Peyer's patch (tissue), 4 donors: ENCODE results near the gene ZFP36L2. TPM values are rescaled to one million over a fixed set of nuclear protein-coding genes. Genes with fewer than 3 reads are reported as not detected.
A peak's percentile ranks its signal among the peaks of the same experiment; 100 is the strongest.

ENCODE experiments used
- DNase-seq, 3 donors: peaks; one replicate each; pipeline ENCODE4 v3.0.0-alpha.2; 2017 to 2019
- H3K27ac ChIP-seq, 4 donors: fragments of 200-600 bp; sonication (generic); one replicate each; pipeline ENCODE4 v1.5.1; 2016 to 2019
- H3K27me3 ChIP-seq, 2 donors: fragments of 200-600 bp; sonication (generic); one replicate each; pipeline ENCODE4 v1.5.1; 2019
- H3K36me3 ChIP-seq, 3 donors: fragments of 200-600 bp; sonication (generic); one replicate each; pipeline ENCODE4 v1.5.1; 2016 to 2019
- H3K4me1 ChIP-seq, 4 donors: fragments of 200-600 bp; sonication (generic); one replicate each; pipeline ENCODE4 v1.5.1; 2016 to 2019
- H3K4me3 ChIP-seq, 4 donors: fragments of 200-600 bp; sonication (generic); 1 replicate in 3 of 4; 2 replicates in 1 of 4; pipeline ENCODE4 v1.5.1; 2016 to 2019; ENCODE audit warnings: mild to moderate bottlenecking in 1 of 4
- H3K9me3 ChIP-seq, 4 donors: fragments of 200-600 bp; sonication (generic); one replicate each; pipeline ENCODE4 v1.5.1; 2016 to 2019; ENCODE audit warnings: mild to moderate bottlenecking in 1 of 4
- POLR2A ChIP-seq, 2 donors: fragments of 450-650 bp; IDR thresholded peaks; one replicate each; pipeline ENCODE4 v1.5.1; 2017; ENCODE audit warnings: antibody characterized with exemption in 2 of 2, mild to moderate bottlenecking in 2 of 2, moderate library complexity in 2 of 2
- total RNA-seq, 4 donors: library from RNA; depleted of rRNA; stranded (reverse); fragments of >200 nt; gene quantifications; one replicate each; pipeline ENCODE4 v1.1.0, GENCODE V29; 2016
- TF ChIP-seq, protein P1 (sequence below), 6 experiments: fragments of 450-650 bp in 4 of 6; fragments of 200-600 bp in 2 of 6; sonication (generic) in 1 of 6; IDR thresholded peaks; one replicate each; pipeline ENCODE4 v1.5.1; 2017 to 2019; ENCODE audit warnings: antibody characterized with exemption in 6 of 6, mild to moderate bottlenecking in 3 of 6, moderate library complexity in 1 of 6

The ZFP36L2 gene
- total RNA-seq, 4 donors from 2014 or later: 90.4 to 227 (median 148) TPM

DNA sequence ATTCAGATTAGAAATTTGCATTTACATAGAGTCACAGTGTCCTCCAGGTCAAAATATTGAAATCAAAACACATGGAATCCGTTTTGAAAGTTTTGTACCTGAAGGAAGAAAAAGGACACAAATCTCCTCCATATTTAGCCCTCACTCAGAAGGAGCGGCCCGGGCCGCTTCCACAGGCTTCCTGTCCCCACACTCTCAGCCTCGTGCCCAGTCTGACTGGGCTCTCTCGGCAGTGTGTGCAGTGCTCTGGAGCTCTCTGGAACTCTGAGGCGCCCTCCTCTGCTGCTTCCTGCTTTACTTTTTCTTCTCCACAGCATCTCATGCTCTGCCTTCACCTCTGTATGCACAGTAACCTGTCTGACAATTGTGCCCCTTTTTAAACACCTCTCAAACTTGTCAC is 22.2 kb upstream of the ZFP36L2 start:
- TF ChIP-seq, protein P1, sequence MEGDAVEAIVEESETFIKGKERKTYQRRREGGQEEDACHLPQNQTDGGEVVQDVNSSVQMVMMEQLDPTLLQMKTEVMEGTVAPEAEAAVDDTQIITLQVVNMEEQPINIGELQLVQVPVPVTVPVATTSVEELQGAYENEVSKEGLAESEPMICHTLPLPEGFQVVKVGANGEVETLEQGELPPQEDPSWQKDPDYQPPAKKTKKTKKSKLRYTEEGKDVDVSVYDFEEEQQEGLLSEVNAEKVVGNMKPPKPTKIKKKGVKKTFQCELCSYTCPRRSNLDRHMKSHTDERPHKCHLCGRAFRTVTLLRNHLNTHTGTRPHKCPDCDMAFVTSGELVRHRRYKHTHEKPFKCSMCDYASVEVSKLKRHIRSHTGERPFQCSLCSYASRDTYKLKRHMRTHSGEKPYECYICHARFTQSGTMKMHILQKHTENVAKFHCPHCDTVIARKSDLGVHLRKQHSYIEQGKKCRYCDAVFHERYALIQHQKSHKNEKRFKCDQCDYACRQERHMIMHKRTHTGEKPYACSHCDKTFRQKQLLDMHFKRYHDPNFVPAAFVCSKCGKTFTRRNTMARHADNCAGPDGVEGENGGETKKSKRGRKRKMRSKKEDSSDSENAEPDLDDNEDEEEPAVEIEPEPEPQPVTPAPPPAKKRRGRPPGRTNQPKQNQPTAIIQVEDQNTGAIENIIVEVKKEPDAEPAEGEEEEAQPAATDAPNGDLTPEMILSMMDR (IDR thresholded peaks at IDR 0.05): no peak
- TF ChIP-seq POLR2A (IDR thresholded peaks at IDR 0.05): no peak
- no peaks in the 10 kb centered on the region for H3K36me3 ChIP-seq
- no peak overlapping the region for H3K27ac ChIP-seq
- H3K4me1 ChIP-seq: no peaks in the 10 kb centered on the region
- no peaks in the 10 kb centered on the region for H3K27me3 ChIP-seq
- H3K9me3 ChIP-seq: no peaks in the 10 kb centered on the region
- no peak overlapping the region for H3K4me3 ChIP-seq
- no peak for DNase-seq

DNA sequence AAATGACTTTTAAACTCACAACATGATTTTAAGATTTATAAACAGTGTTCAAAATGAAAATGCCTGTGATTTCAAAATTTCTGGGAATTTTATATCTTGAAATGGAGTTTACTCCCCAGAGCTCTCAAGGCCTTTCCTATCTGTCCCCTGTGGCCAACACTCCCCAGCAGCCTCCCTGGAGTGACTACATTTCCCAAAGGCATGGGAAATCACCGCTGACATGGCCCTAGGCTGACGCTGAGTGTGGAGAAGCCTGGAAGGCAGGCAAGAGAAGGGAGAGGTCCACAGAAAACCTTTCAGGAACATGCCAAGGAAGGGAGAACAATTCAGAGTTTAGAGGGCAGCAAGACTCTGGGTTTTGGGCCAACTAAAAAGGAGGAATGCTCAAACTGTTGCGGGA is 20.2 kb upstream of the ZFP36L2 start:
- no peak for TF ChIP-seq POLR2A (IDR thresholded peaks at IDR 0.05)
- TF ChIP-seq, protein P1 (IDR thresholded peaks at IDR 0.05): no peak
- no peak for DNase-seq
- no peak overlapping the region for H3K4me3 ChIP-seq
- no peak overlapping the region for H3K27ac ChIP-seq
- no peaks in the 10 kb centered on the region for H3K27me3 ChIP-seq
- no peaks in the 10 kb centered on the region for H3K36me3 ChIP-seq
- H3K9me3 ChIP-seq: no peaks in the 10 kb centered on the region
- H3K4me1 ChIP-seq: no peaks in the 10 kb centered on the region

DNA sequence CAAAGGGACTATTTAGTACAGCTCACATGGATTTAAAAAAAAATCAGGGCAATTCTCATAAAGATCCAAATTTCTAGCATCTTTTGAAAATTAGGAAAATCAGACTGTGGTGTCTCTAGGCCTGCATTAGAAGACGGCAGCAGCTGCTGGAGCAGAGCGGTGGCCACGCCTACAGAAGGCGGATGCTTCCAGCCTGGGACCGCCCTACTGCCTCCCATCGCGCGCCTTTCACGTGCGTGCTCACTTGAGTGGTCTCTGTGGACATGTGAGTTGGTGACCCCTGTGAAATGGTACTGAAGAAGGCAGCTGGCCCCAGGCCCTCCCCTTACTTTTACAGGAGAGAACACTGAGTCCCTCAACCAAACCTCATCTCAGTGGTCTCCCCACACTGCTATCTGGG is 15.2 kb upstream of the ZFP36L2 start:
- peaks cover 0 to 15% (median 0%) of the 10 kb centered on the region in 4 donors for H3K4me1 ChIP-seq
- peak overlapping the region in 1 of 4 donors; percentile 72 for H3K27ac ChIP-seq
- H3K9me3 ChIP-seq: no peaks in the 10 kb centered on the region
- H3K36me3 ChIP-seq: no peaks in the 10 kb centered on the region
- TF ChIP-seq POLR2A (IDR thresholded peaks at IDR 0.05): no peak
- TF ChIP-seq, protein P1 (IDR thresholded peaks at IDR 0.05): no peak
- H3K4me3 ChIP-seq: no peak overlapping the region
- no peaks in the 10 kb centered on the region for H3K27me3 ChIP-seq
- no peak for DNase-seq

DNA sequence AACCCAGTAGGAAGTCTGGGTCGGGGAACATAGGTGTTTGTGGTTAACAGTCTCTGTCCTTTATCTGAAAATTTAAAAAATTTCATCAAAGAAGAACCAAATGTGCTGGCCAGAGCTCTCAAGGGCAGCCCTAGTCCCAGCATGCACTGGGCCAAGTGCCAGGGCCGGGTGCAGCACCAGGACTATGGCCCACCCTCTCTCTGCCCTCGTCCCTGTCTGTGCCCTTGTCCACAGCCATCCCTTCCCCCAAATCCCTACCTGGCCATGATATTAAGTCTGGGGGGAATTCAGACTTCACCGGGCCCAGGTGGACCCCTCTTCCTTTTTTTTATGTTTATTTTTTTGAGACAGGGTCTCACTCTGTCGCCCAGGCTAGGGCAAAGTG is 14.4 kb upstream of the ZFP36L2 start:
- H3K4me3 ChIP-seq: no peak overlapping the region
- no peaks in the 10 kb centered on the region for H3K27me3 ChIP-seq
- no peaks in the 10 kb centered on the region for H3K9me3 ChIP-seq
- no peaks in the 10 kb centered on the region for H3K36me3 ChIP-seq
- TF ChIP-seq, protein P1 (IDR thresholded peaks at IDR 0.05): no peak
- no peak for TF ChIP-seq POLR2A (IDR thresholded peaks at IDR 0.05)
- H3K27ac ChIP-seq: peak overlapping the region; percentile 45 to 72 (median 55)
- peaks cover 0 to 15% (median 0%) of the 10 kb centered on the region in 4 donors for H3K4me1 ChIP-seq
- DNase-seq: no peak

DNA sequence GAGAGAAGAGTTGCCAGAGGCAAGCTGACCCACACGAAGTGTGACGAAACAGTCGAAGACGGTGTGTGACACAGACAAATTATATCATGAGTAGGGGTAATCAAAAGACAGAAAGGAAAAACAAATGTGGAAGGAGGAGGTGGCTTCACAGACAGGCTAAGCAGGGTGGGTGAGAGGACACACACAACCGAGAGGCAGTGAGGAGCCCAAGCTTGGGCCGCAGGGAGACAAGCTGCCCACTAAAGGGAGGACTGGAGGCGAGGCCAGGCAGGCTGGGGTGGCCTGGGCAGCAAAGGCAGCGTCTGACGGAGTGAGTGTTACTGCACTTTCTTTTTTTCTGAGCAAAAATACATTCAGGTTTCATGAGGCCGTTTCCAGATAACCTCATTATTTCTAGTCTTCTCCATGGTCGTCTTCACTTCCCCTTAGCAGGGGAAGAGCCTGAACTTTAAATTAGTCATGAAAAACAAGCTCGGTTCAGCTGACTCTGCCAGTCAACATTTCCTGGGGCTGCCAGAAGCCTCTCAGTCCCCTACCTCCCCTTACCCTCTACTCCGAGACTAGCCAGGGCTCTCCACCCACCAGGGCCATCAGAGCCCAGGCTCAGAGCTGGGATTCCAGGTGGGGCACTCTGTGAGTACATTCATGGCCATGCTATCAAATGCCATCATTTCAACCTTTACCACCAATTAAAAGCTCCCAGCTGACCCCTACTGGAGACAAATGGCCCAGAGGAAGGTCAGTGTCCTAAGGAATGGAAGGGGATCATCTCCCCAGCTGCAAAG is 13.8 kb upstream of the ZFP36L2 start:
- DNase-seq: no peak
- H3K36me3 ChIP-seq: no peaks in the 10 kb centered on the region
- H3K27ac ChIP-seq: peak overlapping the region; percentile 45 to 72 (median 55)
- H3K4me1 ChIP-seq: peaks cover 0 to 15% (median 0%) of the 10 kb centered on the region in 4 donors
- no peaks in the 10 kb centered on the region for H3K27me3 ChIP-seq
- no peak for TF ChIP-seq POLR2A (IDR thresholded peaks at IDR 0.05)
- TF ChIP-seq, protein P1 (IDR thresholded peaks at IDR 0.05): peak in 1 of 6 experiments; percentile 28
- H3K9me3 ChIP-seq: no peaks in the 10 kb centered on the region
- no peak overlapping the region for H3K4me3 ChIP-seq
